ENCODE data around the gene AP4S1. TPM values are rescaled to one million over a fixed set of nuclear protein-coding genes. Genes with fewer than 3 reads are reported as not detected.

AP4S1 gene
- total and polyA plus RNA-seq, 2 of the 8 experiments (the other 6 are each of a cell fraction or from before 2014, with no cell fraction given) = 2.8 to 9.9 TPM

DNA sequence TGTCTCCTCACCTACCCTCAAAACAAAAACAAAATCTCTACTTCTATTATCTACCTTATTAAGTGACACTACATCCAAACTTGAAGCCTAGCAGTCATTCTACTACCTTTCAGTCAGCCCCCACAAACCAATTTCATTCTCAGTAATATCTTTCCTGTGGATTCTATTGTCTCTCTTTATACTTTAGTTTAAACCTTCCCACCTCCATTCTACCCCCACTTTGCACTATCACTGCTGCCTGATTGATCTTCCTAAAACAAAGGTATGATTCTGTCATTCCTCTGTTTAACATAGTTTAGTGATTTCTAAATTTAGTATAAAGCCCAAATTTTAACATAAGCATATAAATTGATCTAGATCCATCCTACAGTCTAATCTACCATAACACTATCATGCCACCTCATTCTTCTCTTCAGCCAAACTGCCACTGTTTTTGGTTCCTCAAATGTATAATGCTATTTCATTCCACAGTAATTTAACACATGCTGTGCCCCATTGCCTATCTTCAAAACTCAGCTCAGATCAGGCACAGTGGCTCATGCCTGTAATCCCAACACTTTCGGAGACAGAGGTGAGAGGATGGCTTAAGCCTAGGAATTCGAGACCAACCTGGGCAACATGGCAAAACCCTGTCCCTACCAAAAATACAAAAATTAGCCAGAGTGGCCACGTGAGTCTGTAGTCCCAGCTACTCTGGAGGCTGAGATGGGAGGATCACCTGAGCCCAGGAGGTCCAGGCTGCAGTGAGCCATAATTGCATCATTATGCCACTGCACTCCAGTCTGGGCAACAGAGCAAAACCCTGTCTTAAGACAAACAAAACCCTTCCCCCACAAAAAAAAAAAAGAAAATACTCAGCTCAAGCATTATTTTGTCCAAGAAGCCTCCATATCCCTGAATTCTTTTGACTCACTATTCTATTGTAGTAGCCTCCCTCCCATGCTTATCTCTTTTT is 3.8 kb downstream of the AP4S1 start (continued):
- TF ChIP-seq CHD7 (IDR thresholded peaks at IDR 0.05; ENCODE audit: insufficient replicate concordance, low read length) (no peak), MAFK (IDR thresholded peaks at IDR 0.05; ENCODE audit: low read depth, low read length) (no peak), SIN3A (conservative IDR thresholded peaks at IDR 0.05 in 1 of 2, IDR thresholded peaks at IDR 0.05 in 1 of 2; ENCODE audit: low read depth in 1 of 2, low read length in 2 of 2) (no peak), POU5F1 (IDR thresholded peaks at IDR 0.05; ENCODE audit: low read depth, low read length) (no peak), HDAC2 (IDR thresholded peaks at IDR 0.05; ENCODE audit: borderline replicate concordance in 1 of 2, low read depth in 2 of 2, low read length in 2 of 2) (no peak), RNF2 (IDR thresholded peaks at IDR 0.05; ENCODE audit: borderline replicate concordance, low read depth, low read length, missing control alignments, poor library complexity, severe bottlenecking) (no peak), CHD1 (IDR thresholded peaks at IDR 0.05; ENCODE audit: low read depth, low read length) (no peak)
- TF ChIP-seq, protein P1, sequence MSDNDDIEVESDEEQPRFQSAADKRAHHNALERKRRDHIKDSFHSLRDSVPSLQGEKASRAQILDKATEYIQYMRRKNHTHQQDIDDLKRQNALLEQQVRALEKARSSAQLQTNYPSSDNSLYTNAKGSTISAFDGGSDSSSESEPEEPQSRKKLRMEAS (IDR thresholded peaks at IDR 0.05) = no peak
